Inferior parietal cortex (tissue), 1 donor: ENCODE data around the gene ZP1.
"Not testable (repeated sequence)": the region's sequence is repeated elsewhere in the genome, so short reads cannot be mapped to it uniquely, and the experiment has no call there.

Source experiments
- DNase-seq: peaks from one replicate; pipeline ENCODE4 v3.0.0-alpha.2; 2016; ENCODE audit errors: extremely low spot score

ZP1 gene

DNA sequence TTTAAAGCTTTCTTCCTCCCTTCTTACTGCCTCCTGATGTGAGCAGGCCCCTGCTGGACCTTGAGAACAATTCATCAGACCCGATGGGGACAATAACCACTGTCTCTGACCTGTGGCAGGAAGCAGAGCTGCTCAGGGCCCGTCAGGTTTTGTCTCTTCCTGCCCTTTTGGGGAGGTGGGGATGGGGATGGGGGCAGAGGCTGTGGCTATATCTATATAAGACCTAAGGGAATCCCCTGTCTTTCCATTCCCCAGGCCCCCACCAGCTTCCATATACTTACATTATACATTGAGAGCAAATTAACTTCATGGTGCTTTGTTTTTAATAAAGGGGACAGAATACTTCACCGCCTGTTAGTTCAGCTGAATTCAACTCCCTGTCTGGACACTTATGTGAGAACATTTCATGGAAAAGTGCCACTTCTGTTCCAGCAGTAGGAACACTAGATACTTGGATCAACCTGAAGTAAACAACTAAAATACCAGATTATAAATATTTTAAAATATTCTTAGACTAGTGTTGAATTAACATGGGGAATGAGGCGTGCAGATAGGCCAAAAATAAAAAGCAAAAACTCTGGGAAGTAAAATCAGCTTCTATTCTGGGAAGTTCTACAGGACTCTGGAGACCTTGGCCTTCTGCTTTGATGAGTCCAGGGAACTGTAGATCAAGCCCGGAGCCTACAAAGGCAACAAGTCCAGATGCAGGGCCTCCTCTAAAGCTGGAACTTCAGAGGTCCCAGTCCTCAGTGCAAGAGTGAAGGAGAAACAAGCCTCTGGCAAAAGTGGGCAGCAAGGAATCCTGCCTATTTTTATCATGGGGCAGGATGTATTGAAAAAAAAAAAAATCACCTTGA is 11.1 kb downstream of the ZP1 start:
- no peak for DNase-seq

DNA sequence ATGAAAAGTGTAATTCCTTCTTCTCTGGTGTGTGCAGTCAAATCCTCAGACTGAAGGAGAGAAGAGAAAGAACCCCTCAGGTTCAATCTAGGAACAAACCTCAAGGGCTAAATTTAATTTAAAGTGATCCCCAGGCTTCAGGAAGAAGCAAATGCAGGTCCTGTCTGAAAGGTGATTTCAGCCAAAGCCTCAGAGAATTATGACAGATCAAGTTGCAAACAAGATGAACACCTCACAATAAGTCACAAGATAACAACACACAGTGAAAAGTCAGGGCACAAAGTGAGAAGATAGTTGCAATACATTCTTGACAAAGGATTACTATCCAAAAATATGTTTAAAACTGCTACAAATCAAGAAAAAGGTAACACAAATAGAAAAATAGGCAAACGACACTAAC is 11.8 kb downstream of the ZP1 start:
- DNase-seq, result no peak

GRCh38 chr11:60879971-60880588 is 12.7 kb downstream of the ZP1 start:
- no peak for DNase-seq

GRCh38 chr11:60880643-60881282 is 13.4 kb downstream of the ZP1 start:
- DNase-seq, result no peak

GRCh38 chr11:60887556-60887955 is 20.2 kb downstream of the ZP1 start:
- DNase-seq, result no peak

- DNase-seq, result no peak
Observed at GRCh38 chr11:60889869-60890311, 22.5 kb downstream of the ZP1 start.

DNA sequence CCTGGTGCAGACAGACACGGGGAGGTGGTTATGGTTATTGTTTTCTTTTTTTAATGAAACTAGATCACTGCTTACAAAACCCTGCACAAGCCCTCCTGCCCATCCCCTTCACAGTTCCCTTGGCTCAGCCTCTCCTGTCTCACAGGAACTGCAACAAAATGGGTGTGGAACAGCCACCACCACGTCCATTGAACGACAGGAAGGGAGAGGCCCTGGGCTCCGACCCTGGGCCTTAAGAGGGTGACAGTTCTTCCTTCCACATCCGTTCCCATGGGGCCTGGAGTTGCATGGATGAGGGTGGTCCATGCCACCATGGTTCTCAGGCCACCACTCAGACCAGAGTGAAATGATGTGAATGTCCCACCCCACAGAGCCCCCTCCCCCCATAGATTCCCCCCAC is 23.4 kb downstream of the ZP1 start:
- no peak for DNase-seq

DNA sequence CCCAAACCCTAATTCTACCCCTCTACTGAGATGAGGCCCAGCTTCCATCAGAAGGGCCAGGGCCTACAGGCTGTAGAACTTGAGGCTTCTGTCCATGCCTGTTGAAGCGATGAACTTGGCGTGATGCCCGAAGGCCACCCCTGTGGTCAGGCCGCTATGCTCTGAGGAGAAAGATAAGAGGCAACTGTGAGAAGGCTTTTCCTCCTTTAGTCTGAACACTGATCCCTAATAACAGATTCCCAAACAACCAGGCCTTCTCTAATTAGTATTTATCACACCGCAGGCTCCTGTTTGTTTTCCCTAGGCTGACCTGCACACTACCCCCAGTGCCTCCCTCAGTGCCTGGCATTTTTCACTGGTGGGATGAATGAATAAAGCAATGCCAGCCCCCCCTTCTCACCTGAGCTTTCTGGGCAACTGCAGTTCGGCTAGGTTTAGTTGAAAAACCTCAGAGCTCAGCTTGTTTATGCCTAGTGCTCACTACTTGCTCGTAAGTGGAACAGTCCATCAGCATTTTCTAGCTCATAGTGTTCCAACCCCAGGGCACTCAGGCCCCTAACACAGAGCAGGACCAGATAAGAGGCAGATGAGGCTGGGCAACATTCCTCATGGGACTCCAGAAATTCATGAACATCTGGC is 23.9 kb downstream of the ZP1 start:
- no peak for DNase-seq

GRCh38 chr11:60895687-60896086 is 28.3 kb downstream of the ZP1 start:
- no peak for DNase-seq

DNA sequence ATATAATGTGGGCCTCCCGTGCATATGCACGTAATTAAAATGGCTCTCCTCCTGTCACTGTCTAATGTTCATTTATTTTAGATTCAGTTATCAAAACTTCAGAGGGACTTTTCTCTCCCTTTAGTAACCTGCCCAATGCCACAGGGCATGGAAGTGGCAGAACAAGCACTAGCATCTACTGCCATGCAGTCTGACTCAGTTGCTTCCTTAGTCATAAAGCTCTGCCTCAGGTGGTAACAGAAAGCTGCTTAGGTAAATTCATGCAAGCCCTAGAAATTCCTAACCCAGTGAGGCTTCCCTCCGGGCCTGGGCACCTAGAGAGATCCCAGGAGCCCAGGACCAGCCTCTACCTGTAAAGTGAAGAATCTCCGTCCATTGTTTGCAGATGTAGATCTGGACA is 30.2 kb downstream of the ZP1 start:
- no peak for DNase-seq

DNA sequence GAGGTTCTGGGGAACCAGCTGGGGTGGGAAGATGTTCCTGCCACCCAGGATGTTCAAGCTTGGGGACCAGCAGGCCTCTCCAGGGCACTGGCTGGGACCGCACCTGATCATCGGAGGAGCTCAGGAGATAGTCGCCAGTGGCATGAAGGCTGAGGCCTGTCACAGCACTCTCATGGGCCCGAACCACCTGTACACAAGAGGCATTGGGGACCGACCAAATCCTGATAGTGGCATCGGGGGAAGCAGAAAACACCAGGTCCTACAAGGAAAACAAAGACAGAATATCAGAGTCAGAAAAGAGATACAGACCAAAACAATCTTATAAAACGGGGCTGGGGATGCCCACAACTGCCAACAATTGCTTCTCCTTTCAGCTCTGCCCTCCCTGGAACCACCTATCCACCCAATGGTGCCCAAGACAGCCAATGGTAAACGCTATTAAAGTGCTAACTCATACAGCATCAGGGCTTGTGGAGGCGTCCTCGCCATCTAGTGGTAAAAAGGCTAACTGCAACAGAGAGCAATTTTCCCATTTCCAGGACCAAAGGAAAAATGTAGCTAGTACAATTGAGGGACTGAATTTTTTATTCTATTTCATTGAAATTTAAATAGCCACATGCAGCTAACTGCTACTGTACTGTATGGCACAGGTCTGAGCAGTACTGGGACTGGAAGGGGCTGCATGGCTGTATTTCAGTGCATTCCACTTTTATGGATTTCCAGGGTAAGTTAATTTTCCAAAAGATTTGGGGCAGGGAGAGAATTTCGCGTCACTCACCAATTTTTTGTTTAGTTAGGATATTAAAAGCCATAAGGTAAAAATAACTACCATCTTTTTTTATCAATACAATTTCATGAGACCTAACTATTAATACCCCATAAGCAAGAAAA is 31.9 kb downstream of the ZP1 start:
- peak; percentile 79 for DNase-seq

DNA sequence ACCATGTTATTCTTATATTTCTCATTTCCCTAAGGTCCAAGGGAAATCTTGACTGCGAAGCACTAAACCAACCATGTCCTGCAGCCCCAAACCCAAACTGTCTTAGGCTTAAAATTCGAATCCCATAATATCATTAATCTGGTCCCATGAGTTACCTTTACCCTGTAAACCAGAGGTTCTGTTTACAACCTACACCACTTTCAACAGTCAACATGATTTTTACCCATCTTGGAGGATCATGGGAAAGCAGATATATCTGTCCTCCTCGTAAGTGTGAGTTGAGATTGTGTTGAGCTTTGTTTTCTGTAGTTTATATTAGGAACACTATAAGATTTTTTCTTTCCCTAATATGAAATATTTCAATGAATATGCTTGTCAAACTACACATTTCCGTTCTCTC is 32.6 kb downstream of the ZP1 start:
- DNase-seq, result no peak

- no peak for DNase-seq
Observed at GRCh38 chr11:60900673-60901404, 33.5 kb downstream of the ZP1 start.

GRCh38 chr11:60902625-60903024 is 35.3 kb downstream of the ZP1 start:
- DNase-seq, result no peak

DNA sequence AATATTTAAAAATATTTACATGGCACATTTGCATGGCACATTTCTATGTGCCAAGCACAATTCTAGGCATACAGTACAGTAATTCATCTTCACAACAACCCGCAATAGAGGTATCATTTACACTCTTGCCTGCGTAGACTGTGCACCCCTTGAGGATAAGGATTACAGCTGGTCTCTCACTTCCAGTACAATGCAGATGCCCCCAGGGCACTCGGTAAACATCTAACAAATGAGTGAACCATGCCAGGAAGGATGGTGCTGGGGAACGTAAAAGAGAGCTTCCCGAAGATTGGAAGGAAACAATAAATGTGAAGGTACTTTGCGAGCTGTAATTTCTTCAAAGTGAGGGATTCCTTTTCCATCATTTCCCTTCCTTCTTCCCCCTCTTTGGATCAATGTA is 37.7 kb downstream of the ZP1 start:
- DNase-seq, result no peak

GRCh38 chr11:60905551-60906113 is 38.3 kb downstream of the ZP1 start:
- peak; percentile 49 for DNase-seq

GRCh38 chr11:60906132-60906972 is 39.0 kb downstream of the ZP1 start, which contains the start of gene PRPF19:
PRPF19 (minus strand) TSS chr11:60906585; CDS start chr11:60906382, 203 bp downstream.
- DNase-seq, result peak; percentile 99

DNA sequence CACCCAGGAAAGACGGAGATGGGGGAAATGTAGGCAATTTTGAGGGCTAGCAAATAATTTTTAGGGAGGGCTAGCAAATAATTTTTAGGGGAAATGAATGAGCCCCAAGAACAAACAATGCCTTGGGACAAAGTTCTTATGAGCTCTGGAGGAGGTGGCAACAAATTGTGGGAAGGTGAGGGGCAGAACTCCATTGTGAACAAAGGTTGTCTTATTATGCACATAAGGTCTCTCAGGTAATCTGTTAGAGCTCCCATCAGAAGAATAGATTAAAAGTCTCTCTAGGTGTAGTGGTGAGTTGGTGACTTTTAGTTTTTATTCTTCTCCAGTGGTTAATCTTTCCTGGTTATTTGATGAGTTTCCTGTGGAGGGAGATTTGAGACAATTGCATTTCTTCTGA is 41.5 kb downstream of the ZP1 start:
- DNase-seq, result no peak

GRCh38 chr11:60909680-60910280 is 42.4 kb downstream of the ZP1 start:
- DNase-seq, result not testable (repeated sequence)
